Neural cell (in vitro differentiated cells): ENCODE data around the gene ANTXR1. TPM values are rescaled to one million over a fixed set of nuclear protein-coding genes. Genes with fewer than 3 reads are reported as not detected.

Experiments used
- H2AFZ ChIP-seq: fragments of 200-600, 300-800 bp; sonication (generic), shearing (Covaris generic); 2 replicates; pipeline ENCODE4 v1.6.0; 2014; ENCODE audit warnings: low read depth, mild to moderate bottlenecking, antibody characterized with exemption, low read length, moderate library complexity
- H3F3A ChIP-seq: fragments of 200-600 bp; shearing (Covaris generic); 2 replicates; pipeline ENCODE4 v1.6.1; 2016; ENCODE audit warnings: mild to moderate bottlenecking, moderate library complexity, mixed read lengths, antibody characterized with exemption, low read length; ENCODE audit not compliant: insufficient read depth, poor library complexity, severe bottlenecking
- H3K27ac ChIP-seq: fragments of 200-600, 300-800 bp; sonication (generic), shearing (Covaris generic); 2 replicates; pipeline ENCODE4 v1.5.1; 2014; ENCODE audit warnings: mild to moderate bottlenecking, low read length, moderate library complexity
- H3K27me3 ChIP-seq: fragments of 300-800, 200-600 bp; sonication (generic), shearing (Covaris generic); 2 replicates; pipeline ENCODE4 v1.6.0; 2014; ENCODE audit warnings: mild to moderate bottlenecking, low read depth, low read length, moderate library complexity; ENCODE audit not compliant: insufficient read depth
- H3K36me3 ChIP-seq: fragments of 300-800, 200-600 bp; sonication (generic), shearing (Covaris generic); 2 replicates; pipeline ENCODE4 v1.5.1; 2014; ENCODE audit warnings: mild to moderate bottlenecking, antibody characterized with exemption, low read length, moderate library complexity; ENCODE audit not compliant: insufficient read depth
- H3K4me2 ChIP-seq: fragments of 300-800, 200-600 bp; sonication (generic), shearing (Covaris generic); 2 replicates; pipeline ENCODE4 v1.6.0; 2014; ENCODE audit warnings: mild to moderate bottlenecking, low read length
- H3K4me3 ChIP-seq: fragments of 300-800, 200-600 bp; sonication (generic), shearing (Covaris generic); 2 replicates; pipeline ENCODE4 v1.5.1; 2014; ENCODE audit warnings: mild to moderate bottlenecking, low read length, moderate library complexity
- H3K79me2 ChIP-seq: fragments of 200-600 bp; shearing (Covaris generic); replicated peaks from 2 replicates; pipeline ENCODE4 v1.6.0; 2014; ENCODE audit warnings: mild to moderate bottlenecking, low read length, moderate library complexity; ENCODE audit not compliant: insufficient read depth
- H3K9ac ChIP-seq: fragments of 300-800, 200-600 bp; sonication (generic), shearing (Covaris generic); 2 replicates; pipeline ENCODE4 v1.6.1; 2016; ENCODE audit warnings: mild to moderate bottlenecking, low read length, mixed read lengths
- H3K9me2 ChIP-seq: fragments of 200-600 bp; shearing (Covaris generic); 2 replicates; pipeline ENCODE4 v1.6.1; 2016; ENCODE audit warnings: mild to moderate bottlenecking, low read length, mixed read lengths; ENCODE audit not compliant: insufficient read depth
- H3K9me3 ChIP-seq: fragments of 200-600, 300-800 bp; sonication (generic), shearing (Covaris generic); 2 replicates; pipeline ENCODE4 v1.6.1; 2016; ENCODE audit warnings: mild to moderate bottlenecking, mixed run types, low read length, moderate library complexity, mixed read lengths
- H4K20me1 ChIP-seq: fragments of 200-600 bp; shearing (Covaris generic); 2 replicates; pipeline ENCODE4 v1.6.1; 2016; ENCODE audit warnings: mild to moderate bottlenecking, mixed run types; ENCODE audit not compliant: insufficient read depth
- EP300 ChIP-seq: fragments of 450-650 bp; conservative IDR thresholded peaks from 2 replicates; pipeline ENCODE4 v1.6.1; 2014; ENCODE audit warnings: antibody characterized with exemption, mild to moderate bottlenecking, moderate library complexity; ENCODE audit not compliant: poor library complexity, severe bottlenecking
- EZH2 ChIP-seq: fragments of 200-600, 300-800 bp; shearing (Covaris generic), sonication (generic); IDR thresholded peaks from 2 replicates; pipeline ENCODE4 v1.6.1; 2014; ENCODE audit warnings: antibody characterized with exemption, low read length, borderline replicate concordance, mild to moderate bottlenecking; ENCODE audit not compliant: insufficient read depth, poor library complexity, severe bottlenecking
- MXI1 ChIP-seq: fragments of 450-650 bp; conservative IDR thresholded peaks from 2 replicates; pipeline ENCODE4 v1.6.1; 2014; ENCODE audit warnings: antibody characterized with exemption, mild to moderate bottlenecking; ENCODE audit not compliant: poor library complexity, severe bottlenecking
- POLR2AphosphoS5 ChIP-seq: IDR thresholded peaks from 2 replicates; pipeline ENCODE4 v1.6.1; 2012
- RAD21 ChIP-seq: fragments of 450-650 bp; conservative IDR thresholded peaks from 2 replicates; pipeline ENCODE4 v1.6.1; 2014; ENCODE audit warnings: antibody characterized with exemption, mild to moderate bottlenecking, moderate library complexity
- SMC3 ChIP-seq: fragments of 450-650 bp; conservative IDR thresholded peaks from 2 replicates; pipeline ENCODE4 v1.6.1; 2014; ENCODE audit warnings: antibody characterized with exemption, mild to moderate bottlenecking, moderate library complexity; ENCODE audit not compliant: poor library complexity
- TAF1 ChIP-seq: IDR thresholded peaks from 2 replicates; pipeline ENCODE4 v1.6.1; 2012; ENCODE audit warnings: low read depth
- polyA plus RNA-seq: library from polyadenylated mRNA; depleted of rRNA; stranded (reverse); fragments of >200 nt; gene quantifications from 2 replicates; pipeline ENCODE4 v1.2.3, GENCODE V29; 2014
- TF ChIP-seq, protein P1 (sequence below): fragments of 450-650 bp; IDR thresholded peaks from 2 replicates; pipeline ENCODE4 v1.5.1; 2014; ENCODE audit warnings: antibody characterized with exemption, mild to moderate bottlenecking, moderate library complexity; ENCODE audit not compliant: poor library complexity, severe bottlenecking
- TF ChIP-seq, protein P2 (sequence below): IDR thresholded peaks from 2 replicates; pipeline ENCODE4 v1.6.1; 2012; ENCODE audit warnings: borderline replicate concordance

ANTXR1 gene
- polyA plus RNA-seq, 1 donor from 2014 or later, result 4.9 TPM

DNA sequence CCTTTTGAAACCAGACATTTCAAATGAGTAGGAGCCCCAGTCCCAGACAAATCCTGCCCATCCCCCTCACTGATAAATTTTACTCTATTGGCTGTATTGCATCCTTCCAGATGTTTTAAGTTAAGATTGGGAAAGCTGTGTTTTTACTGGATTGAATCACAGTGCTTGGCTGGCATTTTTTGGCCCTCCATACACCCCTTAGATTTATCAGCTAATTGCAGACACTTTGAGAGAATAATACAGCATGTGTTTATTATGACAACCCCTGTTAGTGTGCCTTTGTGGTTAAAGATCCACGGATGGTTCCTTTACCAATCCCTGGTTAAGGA is 74.9 kb downstream of the ANTXR1 start:
- no peaks in the 10 kb centered on the region for H3F3A ChIP-seq
- no peaks in the 10 kb centered on the region for H3K9me3 ChIP-seq
- no peak overlapping the region for H3K4me2 ChIP-seq
- no peak overlapping the region for H2AFZ ChIP-seq
- no peak overlapping the region for H3K9ac ChIP-seq
- no peak for TF ChIP-seq TAF1
- TF ChIP-seq, protein P1, sequence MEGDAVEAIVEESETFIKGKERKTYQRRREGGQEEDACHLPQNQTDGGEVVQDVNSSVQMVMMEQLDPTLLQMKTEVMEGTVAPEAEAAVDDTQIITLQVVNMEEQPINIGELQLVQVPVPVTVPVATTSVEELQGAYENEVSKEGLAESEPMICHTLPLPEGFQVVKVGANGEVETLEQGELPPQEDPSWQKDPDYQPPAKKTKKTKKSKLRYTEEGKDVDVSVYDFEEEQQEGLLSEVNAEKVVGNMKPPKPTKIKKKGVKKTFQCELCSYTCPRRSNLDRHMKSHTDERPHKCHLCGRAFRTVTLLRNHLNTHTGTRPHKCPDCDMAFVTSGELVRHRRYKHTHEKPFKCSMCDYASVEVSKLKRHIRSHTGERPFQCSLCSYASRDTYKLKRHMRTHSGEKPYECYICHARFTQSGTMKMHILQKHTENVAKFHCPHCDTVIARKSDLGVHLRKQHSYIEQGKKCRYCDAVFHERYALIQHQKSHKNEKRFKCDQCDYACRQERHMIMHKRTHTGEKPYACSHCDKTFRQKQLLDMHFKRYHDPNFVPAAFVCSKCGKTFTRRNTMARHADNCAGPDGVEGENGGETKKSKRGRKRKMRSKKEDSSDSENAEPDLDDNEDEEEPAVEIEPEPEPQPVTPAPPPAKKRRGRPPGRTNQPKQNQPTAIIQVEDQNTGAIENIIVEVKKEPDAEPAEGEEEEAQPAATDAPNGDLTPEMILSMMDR, result no peak
- no peak for TF ChIP-seq POLR2AphosphoS5
- no peak for TF ChIP-seq EP300
- TF ChIP-seq, protein P2, sequence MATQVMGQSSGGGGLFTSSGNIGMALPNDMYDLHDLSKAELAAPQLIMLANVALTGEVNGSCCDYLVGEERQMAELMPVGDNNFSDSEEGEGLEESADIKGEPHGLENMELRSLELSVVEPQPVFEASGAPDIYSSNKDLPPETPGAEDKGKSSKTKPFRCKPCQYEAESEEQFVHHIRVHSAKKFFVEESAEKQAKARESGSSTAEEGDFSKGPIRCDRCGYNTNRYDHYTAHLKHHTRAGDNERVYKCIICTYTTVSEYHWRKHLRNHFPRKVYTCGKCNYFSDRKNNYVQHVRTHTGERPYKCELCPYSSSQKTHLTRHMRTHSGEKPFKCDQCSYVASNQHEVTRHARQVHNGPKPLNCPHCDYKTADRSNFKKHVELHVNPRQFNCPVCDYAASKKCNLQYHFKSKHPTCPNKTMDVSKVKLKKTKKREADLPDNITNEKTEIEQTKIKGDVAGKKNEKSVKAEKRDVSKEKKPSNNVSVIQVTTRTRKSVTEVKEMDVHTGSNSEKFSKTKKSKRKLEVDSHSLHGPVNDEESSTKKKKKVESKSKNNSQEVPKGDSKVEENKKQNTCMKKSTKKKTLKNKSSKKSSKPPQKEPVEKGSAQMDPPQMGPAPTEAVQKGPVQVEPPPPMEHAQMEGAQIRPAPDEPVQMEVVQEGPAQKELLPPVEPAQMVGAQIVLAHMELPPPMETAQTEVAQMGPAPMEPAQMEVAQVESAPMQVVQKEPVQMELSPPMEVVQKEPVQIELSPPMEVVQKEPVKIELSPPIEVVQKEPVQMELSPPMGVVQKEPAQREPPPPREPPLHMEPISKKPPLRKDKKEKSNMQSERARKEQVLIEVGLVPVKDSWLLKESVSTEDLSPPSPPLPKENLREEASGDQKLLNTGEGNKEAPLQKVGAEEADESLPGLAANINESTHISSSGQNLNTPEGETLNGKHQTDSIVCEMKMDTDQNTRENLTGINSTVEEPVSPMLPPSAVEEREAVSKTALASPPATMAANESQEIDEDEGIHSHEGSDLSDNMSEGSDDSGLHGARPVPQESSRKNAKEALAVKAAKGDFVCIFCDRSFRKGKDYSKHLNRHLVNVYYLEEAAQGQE, result no peak
- TF ChIP-seq EZH2, result no peak
- no peak for TF ChIP-seq SMC3
- TF ChIP-seq RAD21, result no peak
- no peak for TF ChIP-seq MXI1
- no peak overlapping the region for H3K27ac ChIP-seq
- H3K36me3 ChIP-seq, result peaks cover 9% of the 10 kb centered on the region
- no peaks in the 10 kb centered on the region for H4K20me1 ChIP-seq
- H3K9me2 ChIP-seq, result no peaks in the 10 kb centered on the region
- H3K27me3 ChIP-seq, result no peaks in the 10 kb centered on the region
- H3K79me2 ChIP-seq, result no peaks in the 10 kb centered on the region
- H3K4me3 ChIP-seq, result no peak overlapping the region

DNA sequence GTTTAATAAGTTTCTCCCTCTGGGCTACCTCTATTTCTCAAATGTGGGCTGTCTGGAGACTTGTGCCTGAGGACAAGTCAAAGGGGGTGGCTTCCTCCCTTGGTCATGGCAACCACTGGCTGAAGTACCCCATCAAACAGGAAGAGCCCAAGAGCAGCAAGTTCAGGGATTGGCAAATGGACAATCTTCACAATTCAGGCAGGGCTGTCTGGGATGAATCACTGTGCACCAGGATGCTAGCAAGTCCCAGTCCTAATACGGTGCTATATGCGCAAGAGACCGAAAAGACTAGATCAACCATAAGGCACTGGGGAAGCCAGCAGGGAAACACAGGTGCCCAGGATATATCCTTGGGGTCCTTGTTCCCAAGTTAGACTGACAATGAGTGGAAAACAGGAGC is 75.5 kb downstream of the ANTXR1 start:
- Histone ChIP-seq H3K4me2 (no peak overlapping the region), H3K27me3 (no peaks in the 10 kb centered on the region), H3K27ac (no peak overlapping the region), H3K4me3 (no peak overlapping the region), H2AFZ (no peak overlapping the region), H3K36me3 (peaks cover 9% of the 10 kb centered on the region), H3K9ac (no peak overlapping the region), H3F3A (no peaks in the 10 kb centered on the region), H3K9me2 (no peaks in the 10 kb centered on the region), H3K79me2 (no peaks in the 10 kb centered on the region), H4K20me1 (no peaks in the 10 kb centered on the region), H3K9me3 (no peaks in the 10 kb centered on the region)
- TF ChIP-seq, protein P2, result no peak
- TF ChIP-seq POLR2AphosphoS5 (no peak), RAD21 (no peak), TAF1 (no peak), SMC3 (no peak), EZH2 (no peak), EP300 (no peak), MXI1 (no peak)
- TF ChIP-seq, protein P1, result no peak
